Adrenal gland (tissue), 12 donors: ENCODE data around the gene NUP93. TPM values are rescaled to one million over a fixed set of nuclear protein-coding genes. Genes with fewer than 3 reads are reported as not detected.

ENCODE experiments used
- DNase-seq, 7 donors: peaks; one replicate each; pipeline ENCODE4 v3.0.0-alpha.2; 2019 to 2020
- H3K27ac ChIP-seq, 5 donors: fragments of 200-600 bp; sonication (generic) in 4 of 5; 1 replicate in 3 of 5; 2 replicates in 2 of 5; pipeline versions ENCODE4 v1.5.1 to v1.8.0; 2016 to 2020; ENCODE audit warnings: mild to moderate bottlenecking in 1 of 5
- H3K27me3 ChIP-seq: fragments of 200-600 bp; 2 replicates; pipeline ENCODE4 v1.8.0; 2021
- H3K36me3 ChIP-seq, 2 donors: fragments of 200-600 bp; replicated peaks in 1 of 2; 1 replicate in 1 of 2; 2 replicates in 1 of 2; pipeline versions ENCODE4 v1.5.1 to v1.8.0; 2018 to 2022
- H3K4me1 ChIP-seq, 2 donors: fragments of 200-600 bp; replicated peaks in 1 of 2; 1 replicate in 1 of 2; 2 replicates in 1 of 2; pipeline versions ENCODE4 v1.5.1 to v1.8.0; 2018 to 2021
- H3K4me3 ChIP-seq, 4 donors: fragments of 200-600 bp; sonication (generic) in 3 of 4; one replicate each; pipeline ENCODE4 v1.5.1; 2016 to 2018
- H3K9me3 ChIP-seq, 3 donors: fragments of 200-600 bp; sonication (generic) in 1 of 3; replicated peaks in 1 of 3; 1 replicate in 2 of 3; 2 replicates in 1 of 3; pipeline versions ENCODE4 v1.5.1 to v1.8.0; 2016 to 2021
- CTCF ChIP-seq, 6 experiments: fragments of 450-650 bp in 4 of 6; fragments of 200-600 bp in 2 of 6; sonication (generic) in 1 of 6; IDR thresholded peaks; 1 replicate in 5 of 6; 2 replicates in 1 of 6; pipeline versions ENCODE4 v1.5.1 to v1.8.0; 2016 to 2021; ENCODE audit warnings: antibody characterized with exemption in 6 of 6, mild to moderate bottlenecking in 2 of 6, moderate library complexity in 1 of 6
- POLR2A ChIP-seq, 2 donors: fragments of 450-650 bp; IDR thresholded peaks; one replicate each; pipeline ENCODE4 v1.6.1; 2017; ENCODE audit warnings: antibody characterized with exemption in 2 of 2, mild to moderate bottlenecking in 2 of 2, moderate library complexity in 1 of 2
- whole genome bisulfite sequencing, 4 donors: extraction: QIAGEN DNeasy Blood & Tissue Kit in 2 of 4; methylation state at CpG; one replicate each; pipeline versions ENCODE4 v1.1.5 to v1.1.7; 2013 to 2017; 5-methylcytosine and 5-hydroxymethylcytosine counted together
- intact Hi-C, 2 donors: fragments of 100-400 bp; cut with DNase I; formaldehyde crosslinking; loops; one replicate each; pipeline versions ENCODE4 v1.14.1 to v1.15.0; 2022 to 2023
- polyA plus RNA-seq, 3 donors: library from polyadenylated mRNA; stranded (reverse); fragments of 200-250 nt in 2 of 3; fragments of 350-450 nt in 1 of 3; fragmentation: Illumina TruSeq in 1 of 3; extraction: RNeasy Lipid Tissue Mini Kit (QIAGEN cat#74804) in 1 of 3; gene quantifications; one replicate each; pipeline ENCODE4 v1.2.3, GENCODE V29; 2013 to 2014
- total RNA-seq, 9 donors: library from RNA; depleted of rRNA in 4 of 9; stranded (reverse); fragments of >200 nt in 4 of 9; fragments of 120-200 nt in 1 of 9; fragmentation: NEBNext Ultra II Directional in 1 of 9; extraction: Animal tissue kit (Norgen Biotek cat#: 25700) in 1 of 9; gene quantifications; one replicate each; pipeline versions ENCODE4 v1.1.0 to v1.2.4, GENCODE V29; 2013 to 2023
- donor health status: healthy with polysubstance abuse.
- donor health status: Bipolar disorder and iron deficiency.
- donor health status: DM: yes; HTN: yes; CAD: no.
- donor health status: DM: no; HTN: no; CAD: no.
- donor health status: DM: no; HTN: no; CAD: no.
- donor health status: DM: yes; HTN: yes; CAD: no.

Gene NUP93
- total and polyA plus RNA-seq, 12 donors = 29.3 to 71.1 (median 45.8) TPM

GRCh38 chr16:56859636-56860035 is 129.7 kb downstream of the NUP93 start:
- Histone ChIP-seq H3K27me3 (no peaks in the 10 kb centered on the region), H3K27ac (no peak overlapping the region), H3K4me3 (no peak overlapping the region), H3K36me3 (no peaks in the 10 kb centered on the region), H3K9me3 (no peaks in the 10 kb centered on the region), H3K4me1 (peaks cover 0 to 4% of the 10 kb centered on the region in 2 donors)
- 79 to 95% (median 87%) methylated on average over 2 of the region's 2 CpGs for WGBS, 4 donors
- no peak for DNase-seq
- TF ChIP-seq CTCF (IDR thresholded peaks at IDR 0.05) = no peak
- no peak for TF ChIP-seq POLR2A (IDR thresholded peaks at IDR 0.05)
- intact Hi-C loops = loop anchor here (10.0 kb wide), 2 partner anchors 185 to 195 kb away; no protein-coding TSS in a partner anchor

DNA sequence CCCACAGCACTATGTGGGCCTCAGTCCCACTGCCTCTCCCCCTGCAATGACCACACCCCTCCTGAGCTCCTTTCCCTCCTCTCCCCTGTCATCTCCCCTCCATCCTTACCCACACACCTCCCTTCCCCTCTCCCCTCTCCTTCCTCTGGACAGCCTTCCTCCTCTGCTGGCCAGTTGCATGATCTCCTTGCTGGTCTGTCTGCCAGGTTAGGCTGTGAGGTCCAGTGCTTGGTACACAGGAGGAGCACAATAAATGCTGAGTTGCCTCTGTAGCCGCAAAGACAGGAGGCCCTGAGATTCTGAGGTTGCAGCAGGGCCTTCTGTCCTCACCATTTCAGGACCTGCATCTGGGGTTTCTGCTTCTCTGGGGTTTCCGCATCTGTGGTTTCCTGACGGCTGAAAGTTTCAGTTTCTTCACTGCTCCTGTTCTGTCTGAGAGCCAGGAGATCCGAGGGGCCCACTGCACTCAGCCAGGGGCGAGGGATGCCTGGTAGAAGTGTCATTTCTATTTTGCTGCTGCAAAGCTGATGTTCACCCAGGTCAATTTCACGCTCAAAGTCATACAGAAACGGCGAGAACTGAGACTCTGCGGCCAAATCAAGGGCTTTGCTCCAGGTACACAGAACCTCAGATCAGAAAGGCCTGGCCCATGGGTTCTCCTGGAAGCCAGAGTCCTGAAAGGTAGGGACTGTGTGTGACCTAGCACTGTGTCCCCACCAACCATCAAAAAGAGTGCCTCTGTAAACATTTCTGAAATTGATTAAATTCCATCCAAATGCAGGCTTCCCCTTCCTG is 130.5 kb downstream of the NUP93 start:
- Histone ChIP-seq H3K27me3 (no peaks in the 10 kb centered on the region), H3K4me3 (no peak overlapping the region), H3K9me3 (no peaks in the 10 kb centered on the region), H3K4me1 (peaks cover 0 to 4% of the 10 kb centered on the region in 2 donors), H3K27ac (no peak overlapping the region), H3K36me3 (no peaks in the 10 kb centered on the region)
- intact Hi-C loops = loop anchor here (10.0 kb wide), 2 partner anchors 184 to 194 kb away; no protein-coding TSS in a partner anchor
- TF ChIP-seq CTCF (IDR thresholded peaks at IDR 0.05) = no peak
- TF ChIP-seq POLR2A (IDR thresholded peaks at IDR 0.05) = no peak
- no peak for DNase-seq
- 68 to 81% (median 72%) methylated on average over 7 to 9 of the region's 9 CpGs for WGBS, 4 donors

GRCh38 chr16:56861092-56861610 is 131.2 kb downstream of the NUP93 start:
- no peak for TF ChIP-seq POLR2A (IDR thresholded peaks at IDR 0.05)
- no peak for TF ChIP-seq CTCF (IDR thresholded peaks at IDR 0.05)
- 50 to 79% (median 62%) methylated on average over 2 to 3 of the region's 3 CpGs for WGBS, 4 donors
- intact Hi-C loops = loop anchor here (10.0 kb wide), 2 partner anchors 184 to 194 kb away; no protein-coding TSS in a partner anchor
- Histone ChIP-seq H3K4me3 (no peak overlapping the region), H3K27ac (no peak overlapping the region), H3K27me3 (no peaks in the 10 kb centered on the region), H3K9me3 (no peaks in the 10 kb centered on the region), H3K4me1 (peaks cover 0 to 4% of the 10 kb centered on the region in 2 donors), H3K36me3 (no peaks in the 10 kb centered on the region)
- DNase-seq = no peak

GRCh38 chr16:56861756-56862155 is 131.8 kb downstream of the NUP93 start:
- intact Hi-C loops = loop anchor here (10.0 kb wide), 2 partner anchors 183 to 193 kb away; no protein-coding TSS in a partner anchor
- H3K27ac ChIP-seq = no peak overlapping the region

More at GRCh38 chr16:56861756-56862155, 131.8 kb downstream of the NUP93 start:
- Histone ChIP-seq H3K36me3 (no peaks in the 10 kb centered on the region), H3K9me3 (no peaks in the 10 kb centered on the region), H3K4me3 (no peak overlapping the region), H3K4me1 (peaks cover 0 to 3% of the 10 kb centered on the region in 2 donors), H3K27me3 (no peaks in the 10 kb centered on the region)
- no peak for DNase-seq
- TF ChIP-seq POLR2A (IDR thresholded peaks at IDR 0.05) (no peak), CTCF (IDR thresholded peaks at IDR 0.05) (no peak)
- 92 to 96% (median 95%) methylated on average over 8 of the region's 8 CpGs for WGBS, 4 donors
